Measurements from ENCODE around the gene RGCC.
A peak's percentile ranks its signal among the peaks of the same experiment; 100 is the strongest.

The RGCC gene

DNA sequence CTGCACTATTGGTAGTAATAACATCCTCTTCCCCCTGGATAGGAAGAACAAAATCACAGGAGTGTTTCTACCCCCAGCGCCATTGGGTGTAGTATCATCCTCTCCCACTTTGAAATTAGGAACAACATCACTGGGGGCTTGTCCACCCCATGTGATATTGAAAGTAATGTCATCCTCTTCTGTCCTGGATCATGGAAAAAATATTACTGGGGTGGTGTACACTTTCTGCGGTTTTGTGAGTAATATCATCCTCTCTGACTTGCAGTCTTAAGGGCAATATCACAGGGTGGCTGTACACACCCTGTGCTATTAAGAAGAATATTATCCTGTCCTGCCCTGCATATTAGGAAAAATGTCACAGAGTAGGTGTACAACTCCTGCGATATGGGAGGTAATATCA is 4.9 kb upstream of the RGCC start:
- no peak overlapping the region for H3K27ac ChIP-seq (ENCODE audit: low read length)
- no CpG with 5 or more reads among the region's 3 CpGs for WGBS (ENCODE audit: insufficient coverage, insufficient read length)
- no peaks in the 10 kb centered on the region for H3K9me3 ChIP-seq (ENCODE audit: control insufficient read depth, insufficient read depth, low read length)
- no peaks in the 10 kb centered on the region for H3K4me1 ChIP-seq (ENCODE audit: control insufficient read depth, insufficient read depth, low read length)
- no peaks in the 10 kb centered on the region for H3K36me3 ChIP-seq (ENCODE audit: control insufficient read depth, insufficient read depth, low read length)
- H3K27me3 ChIP-seq (ENCODE audit: control insufficient read depth, insufficient read depth, low read length), result peaks cover 18% of the 10 kb centered on the region; the same call in 1 of the 2 replicates
- H3K4me3 ChIP-seq (ENCODE audit: low read length), result no peak overlapping the region
- DNase-seq (ENCODE audit: low read depth, low spot score), result no peak

GRCh38 chr13:41453620-41454019 is 3.7 kb upstream of the RGCC start:
- Histone ChIP-seq H3K9me3 (ENCODE audit: control insufficient read depth, insufficient read depth, low read length) (no peaks in the 10 kb centered on the region), H3K4me1 (ENCODE audit: control insufficient read depth, insufficient read depth, low read length) (no peaks in the 10 kb centered on the region), H3K27me3 (ENCODE audit: control insufficient read depth, insufficient read depth, low read length) (peaks cover 29% of the 10 kb centered on the region), H3K27ac (ENCODE audit: low read length) (no peak overlapping the region), H3K4me3 (ENCODE audit: low read length) (no peak overlapping the region), H3K36me3 (ENCODE audit: control insufficient read depth, insufficient read depth, low read length) (no peaks in the 10 kb centered on the region)
- no peak for DNase-seq (ENCODE audit: low read depth, low spot score)
- no CpG with 5 or more reads among the region's 7 CpGs for WGBS (ENCODE audit: insufficient coverage, insufficient read length)

DNA sequence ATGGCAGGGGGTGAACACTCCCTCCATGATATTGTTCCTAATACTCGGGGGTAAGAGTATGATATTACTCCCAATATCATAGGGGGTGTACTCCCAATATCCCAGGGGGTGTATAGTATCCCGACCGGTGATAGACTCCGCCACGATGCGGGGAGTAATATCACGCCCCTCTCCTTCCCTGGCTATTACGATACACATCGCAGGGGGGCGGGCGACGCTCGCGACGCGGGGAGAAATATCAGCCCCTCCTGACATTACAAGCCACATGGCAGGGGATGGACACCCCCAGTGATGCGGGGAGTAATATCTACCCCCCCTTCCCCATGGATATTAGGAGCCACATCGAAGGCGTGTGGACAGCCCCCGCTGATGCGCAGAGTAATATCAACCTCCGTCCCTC is 3.2 kb upstream of the RGCC start:
- Histone ChIP-seq H3K9me3 (ENCODE audit: control insufficient read depth, insufficient read depth, low read length) (no peaks in the 10 kb centered on the region), H3K36me3 (ENCODE audit: control insufficient read depth, insufficient read depth, low read length) (no peaks in the 10 kb centered on the region), H3K4me3 (ENCODE audit: low read length) (no peak overlapping the region), H3K27me3 (ENCODE audit: control insufficient read depth, insufficient read depth, low read length) (peaks cover 33% of the 10 kb centered on the region), H3K27ac (ENCODE audit: low read length) (no peak overlapping the region), H3K4me1 (ENCODE audit: control insufficient read depth, insufficient read depth, low read length) (no peaks in the 10 kb centered on the region)
- WGBS (ENCODE audit: insufficient coverage, insufficient read length), result no CpG with 5 or more reads among the region's 22 CpGs
- DNase-seq (ENCODE audit: low read depth, low spot score), result no peak

- Histone ChIP-seq H3K27me3 (ENCODE audit: control insufficient read depth, insufficient read depth, low read length) (peaks cover 33% of the 10 kb centered on the region), H3K4me3 (ENCODE audit: low read length) (no peak overlapping the region)
- no CpG with 5 or more reads among the region's 19 CpGs for WGBS (ENCODE audit: insufficient coverage, insufficient read length)
Measured at GRCh38 chr13:41455725-41456419, 1.5 kb upstream of the RGCC start.

GRCh38 chr13:41457589-41458186 is 338 bp downstream of the RGCC start:
- no CpG with 5 or more reads among the region's 56 CpGs for WGBS (ENCODE audit: insufficient coverage, insufficient read length)
- Histone ChIP-seq H3K4me1 (ENCODE audit: control insufficient read depth, insufficient read depth, low read length) (no peaks in the 10 kb centered on the region), H3K27ac (ENCODE audit: low read length) (no peak overlapping the region), H3K4me3 (ENCODE audit: low read length) (peak overlapping the region; percentile 32; the same call in 1 of the 2 replicates), H3K27me3 (ENCODE audit: control insufficient read depth, insufficient read depth, low read length) (peaks cover 33% of the 10 kb centered on the region), H3K36me3 (ENCODE audit: control insufficient read depth, insufficient read depth, low read length) (no peaks in the 10 kb centered on the region), H3K9me3 (ENCODE audit: control insufficient read depth, insufficient read depth, low read length) (no peaks in the 10 kb centered on the region)
- no peak for DNase-seq (ENCODE audit: low read depth, low spot score)

More at GRCh38 chr13:41455725-41456419, 1.5 kb upstream of the RGCC start:
- no peaks in the 10 kb centered on the region for H3K4me1 ChIP-seq (ENCODE audit: control insufficient read depth, insufficient read depth, low read length)
- no peak overlapping the region for H3K27ac ChIP-seq (ENCODE audit: low read length)
- no peaks in the 10 kb centered on the region for H3K9me3 ChIP-seq (ENCODE audit: control insufficient read depth, insufficient read depth, low read length)
- H3K36me3 ChIP-seq (ENCODE audit: control insufficient read depth, insufficient read depth, low read length), result no peaks in the 10 kb centered on the region
- DNase-seq (ENCODE audit: low read depth, low spot score), result no peak

DNA sequence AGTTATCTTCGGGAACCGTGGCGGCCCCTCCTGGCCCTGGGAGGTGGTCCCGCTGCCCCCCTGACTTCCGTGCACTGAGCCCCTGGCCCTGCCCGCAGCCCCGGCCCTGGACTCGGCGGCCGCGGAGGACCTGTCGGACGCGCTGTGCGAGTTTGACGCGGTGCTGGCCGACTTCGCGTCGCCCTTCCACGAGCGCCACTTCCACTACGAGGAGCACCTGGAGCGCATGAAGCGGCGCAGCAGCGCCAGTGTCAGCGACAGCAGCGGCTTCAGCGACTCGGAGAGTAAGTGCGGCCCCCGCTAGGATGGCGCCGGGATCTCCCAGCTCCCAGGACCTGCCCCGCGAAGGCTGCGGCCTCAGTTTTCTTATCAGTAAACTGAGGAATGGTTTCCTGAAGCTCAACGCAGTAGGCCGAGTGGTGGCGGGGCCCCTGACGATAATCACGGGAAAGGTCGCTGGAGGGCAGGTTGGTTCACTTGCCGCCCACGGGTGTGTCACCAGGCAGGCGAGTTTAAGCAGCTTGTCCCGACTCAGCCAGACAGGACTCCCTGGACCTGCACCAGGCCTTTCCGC is 924 bp downstream of the RGCC start:
- peak overlapping the region; percentile 32; the same call in 1 of the 2 replicates for H3K4me3 ChIP-seq (ENCODE audit: low read length)
- H3K27me3 ChIP-seq (ENCODE audit: control insufficient read depth, insufficient read depth, low read length), result peaks cover 33% of the 10 kb centered on the region
- no peaks in the 10 kb centered on the region for H3K4me1 ChIP-seq (ENCODE audit: control insufficient read depth, insufficient read depth, low read length)
- no peak overlapping the region for H3K27ac ChIP-seq (ENCODE audit: low read length)
- no CpG with 5 or more reads among the region's 50 CpGs for WGBS (ENCODE audit: insufficient coverage, insufficient read length)
- H3K9me3 ChIP-seq (ENCODE audit: control insufficient read depth, insufficient read depth, low read length), result no peaks in the 10 kb centered on the region
- no peak for DNase-seq (ENCODE audit: low read depth, low spot score)
- no peaks in the 10 kb centered on the region for H3K36me3 ChIP-seq (ENCODE audit: control insufficient read depth, insufficient read depth, low read length)

- Histone ChIP-seq H3K9me3 (ENCODE audit: control insufficient read depth, insufficient read depth, low read length) (no peaks in the 10 kb centered on the region), H3K27me3 (ENCODE audit: control insufficient read depth, insufficient read depth, low read length) (peaks cover 33% of the 10 kb centered on the region), H3K36me3 (ENCODE audit: control insufficient read depth, insufficient read depth, low read length) (no peaks in the 10 kb centered on the region), H3K27ac (ENCODE audit: low read length) (no peak overlapping the region), H3K4me3 (ENCODE audit: low read length) (no peak overlapping the region), H3K4me1 (ENCODE audit: control insufficient read depth, insufficient read depth, low read length) (no peaks in the 10 kb centered on the region)
- WGBS (ENCODE audit: insufficient coverage, insufficient read length), result no CpG with 5 or more reads among the region's 4 CpGs
- DNase-seq (ENCODE audit: low read depth, low spot score), result no peak
Measured at GRCh38 chr13:41458761-41459431, 1.5 kb downstream of the RGCC start.

DNA sequence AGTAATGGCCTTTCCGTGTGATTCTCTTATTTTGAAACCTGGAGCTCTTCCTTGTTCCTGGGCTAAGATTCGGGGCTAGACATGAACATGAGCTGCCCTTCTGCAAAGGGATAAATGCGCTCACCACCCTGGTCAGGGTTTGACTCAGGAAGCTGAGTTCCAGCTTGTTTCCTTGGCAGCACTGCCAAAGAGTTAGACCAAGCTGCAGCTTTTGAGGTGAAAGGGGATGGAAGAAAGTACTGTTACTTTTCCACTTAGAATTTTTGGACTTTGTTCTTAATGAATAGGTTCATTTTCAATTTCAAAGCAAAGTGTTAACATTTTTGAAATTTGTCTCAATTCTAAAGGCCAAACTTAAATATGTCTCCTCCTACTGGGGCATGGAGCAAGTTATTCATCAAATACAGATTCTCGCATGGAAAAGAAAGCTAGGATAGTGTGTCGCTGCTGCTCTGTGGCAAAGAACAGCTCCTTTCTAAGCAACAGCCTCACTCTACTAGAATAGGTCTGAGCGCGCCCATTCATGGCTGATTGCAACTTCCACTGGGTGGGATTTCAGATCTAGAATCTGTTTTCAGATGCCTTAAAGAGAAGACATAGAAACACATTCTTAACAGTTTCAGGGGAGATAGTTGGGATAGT is 2.2 kb downstream of the RGCC start:
- H3K27ac ChIP-seq (ENCODE audit: low read length), result no peak overlapping the region
- no peak for DNase-seq (ENCODE audit: low read depth, low spot score)
- no peaks in the 10 kb centered on the region for H3K9me3 ChIP-seq (ENCODE audit: control insufficient read depth, insufficient read depth, low read length)
- peaks cover 33% of the 10 kb centered on the region for H3K27me3 ChIP-seq (ENCODE audit: control insufficient read depth, insufficient read depth, low read length)
- H3K36me3 ChIP-seq (ENCODE audit: control insufficient read depth, insufficient read depth, low read length), result no peaks in the 10 kb centered on the region
- H3K4me1 ChIP-seq (ENCODE audit: control insufficient read depth, insufficient read depth, low read length), result no peaks in the 10 kb centered on the region
- no peak overlapping the region for H3K4me3 ChIP-seq (ENCODE audit: low read length)
- WGBS (ENCODE audit: insufficient coverage, insufficient read length), result no CpG with 5 or more reads among the region's 7 CpGs

- no CpG with 5 or more reads among the region's 2 CpGs for WGBS (ENCODE audit: insufficient coverage, insufficient read length)
Measured at GRCh38 chr13:41460074-41460465, 2.7 kb downstream of the RGCC start.

GRCh38 chr13:41460930-41461329 is 3.6 kb downstream of the RGCC start:
- no peaks in the 10 kb centered on the region for H3K36me3 ChIP-seq (ENCODE audit: control insufficient read depth, insufficient read depth, low read length)
- no peaks in the 10 kb centered on the region for H3K4me1 ChIP-seq (ENCODE audit: control insufficient read depth, insufficient read depth, low read length)
- WGBS (ENCODE audit: insufficient coverage, insufficient read length), result no CpG with 5 or more reads among the region's 2 CpGs
- H3K27me3 ChIP-seq (ENCODE audit: control insufficient read depth, insufficient read depth, low read length), result peaks cover 28% of the 10 kb centered on the region
- DNase-seq (ENCODE audit: low read depth, low spot score), result no peak
- no peak overlapping the region for H3K4me3 ChIP-seq (ENCODE audit: low read length)
- H3K27ac ChIP-seq (ENCODE audit: low read length), result no peak overlapping the region
- no peaks in the 10 kb centered on the region for H3K9me3 ChIP-seq (ENCODE audit: control insufficient read depth, insufficient read depth, low read length)

More at GRCh38 chr13:41460074-41460465, 2.7 kb downstream of the RGCC start:
- H3K36me3 ChIP-seq (ENCODE audit: control insufficient read depth, insufficient read depth, low read length), result no peaks in the 10 kb centered on the region
- H3K27ac ChIP-seq (ENCODE audit: low read length), result no peak overlapping the region
- no peak overlapping the region for H3K4me3 ChIP-seq (ENCODE audit: low read length)
- DNase-seq (ENCODE audit: low read depth, low spot score), result no peak
- H3K4me1 ChIP-seq (ENCODE audit: control insufficient read depth, insufficient read depth, low read length), result no peaks in the 10 kb centered on the region
- H3K9me3 ChIP-seq (ENCODE audit: control insufficient read depth, insufficient read depth, low read length), result no peaks in the 10 kb centered on the region
- H3K27me3 ChIP-seq (ENCODE audit: control insufficient read depth, insufficient read depth, low read length), result peaks cover 33% of the 10 kb centered on the region
